ENCODE measurements around the gene SSTR3. TPM values are rescaled to one million over a fixed set of nuclear protein-coding genes. Genes with fewer than 3 reads are reported as not detected.

SSTR3 gene
- total and polyA plus RNA-seq, 2 donors (not counting 1 experiment from before 2014, with no cell fraction given): 0.64 to 0.98 TPM

DNA sequence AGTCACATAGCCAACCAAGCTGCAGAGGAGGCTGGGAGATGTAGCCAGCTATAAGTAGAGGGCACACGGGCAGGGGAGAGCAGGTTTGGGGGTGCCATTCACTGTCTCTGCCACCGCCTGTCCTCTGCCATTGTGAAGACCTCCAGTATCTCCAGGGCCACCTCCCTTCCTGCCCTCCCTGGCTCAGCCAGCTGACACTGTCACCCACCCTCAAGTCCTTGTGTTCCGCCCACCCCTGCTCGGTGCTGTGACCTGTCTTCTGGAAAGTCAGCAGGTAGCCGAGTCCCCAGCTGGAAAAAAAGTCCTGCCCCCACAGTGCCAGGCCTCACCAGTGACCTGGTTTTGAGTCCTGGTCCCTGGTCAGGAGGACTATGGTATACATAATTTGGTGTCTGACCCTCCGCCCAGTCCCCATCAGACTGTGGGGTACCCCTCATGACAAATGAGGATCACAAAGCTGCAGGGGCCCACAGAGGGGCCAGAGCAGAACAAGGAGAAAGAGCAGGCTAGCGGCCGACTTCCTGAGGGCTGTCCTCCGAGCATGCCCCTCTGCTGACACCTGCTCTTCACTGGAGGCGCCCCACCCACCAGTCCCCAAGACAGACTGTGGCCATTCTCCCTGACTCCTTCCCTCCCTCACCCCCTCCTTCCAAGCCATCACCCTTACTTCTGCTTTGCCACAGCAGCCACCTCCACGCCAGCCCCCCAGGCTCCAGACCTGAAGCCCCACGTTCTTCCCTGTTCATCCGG, 55.4 kb downstream of the SSTR3 start:
- no peak overlapping the region for H3K27ac ChIP-seq (ENCODE audit: low read length in 2 of 2)
- H3K4me1 ChIP-seq (ENCODE audit: control insufficient read depth in 2 of 2, insufficient read depth in 2 of 2, low read length in 2 of 2): peaks cover 0 to 4% of the 10 kb centered on the region in 2 donors
- no peaks in the 10 kb centered on the region for H3K27me3 ChIP-seq (replicated peaks in 1 of 4; ENCODE audit: control extremely low read depth in 1 of 4, control insufficient read depth in 3 of 4, insufficient read depth in 4 of 4, low read length in 3 of 4)
- Mint-ChIP-seq H3K4me1 (peaks cover 2% of the 10 kb centered on the region), H3K4me3 (no peak overlapping the region), H3K9me3 (ENCODE audit: insufficient read depth) (no peaks in the 10 kb centered on the region), H3K27me3 (peaks cover 8% of the 10 kb centered on the region), H3K27ac (no peak overlapping the region)
- no peak overlapping the region for H3K4me3 ChIP-seq (ENCODE audit: control extremely low read depth in 1 of 5, extremely low read depth in 1 of 5, insufficient read depth in 1 of 5, low read depth in 2 of 5, low read length in 4 of 5)
- CTCF ChIA-PET: interaction anchor here (0.6 to 1.9 kb wide), 4 partner anchors 8 to 104 kb away, joined by 3 to 8 read pairs (median 4); no protein-coding TSS in a partner anchor
- no peak for DNase-seq
- H3K4me2 ChIP-seq (replicated peaks; ENCODE audit: low read depth, low read length, poor library complexity, severe bottlenecking): no peak overlapping the region
- no peaks in the 10 kb centered on the region for H4K20me1 ChIP-seq (ENCODE audit: control insufficient read depth, insufficient read depth, low read length, poor library complexity, severe bottlenecking)
- intact Hi-C loops (cut with micrococcal nuclease): no loop called here
- 72% methylated on average over 11 of the region's 13 CpGs for WGBS (ENCODE audit: insufficient coverage)
- POLR2A ChIA-PET: no interaction called here
- ATAC-seq (ENCODE audit: low read depth): no peak
- no peak for TF ChIP-seq EZH2 (IDR thresholded peaks at IDR 0.05; ENCODE audit: borderline replicate concordance, insufficient read depth, low read depth, low read length, poor library complexity, severe bottlenecking)
- peaks cover 0 to 13% (median 6%) of the 10 kb centered on the region in 3 donors for H3K9me3 ChIP-seq (ENCODE audit: control extremely low read depth in 1 of 3, control insufficient read depth in 2 of 3, insufficient read depth in 1 of 3, low read length in 2 of 3)
- no peak overlapping the region for H3K9ac ChIP-seq (ENCODE audit: low read length)
- no peaks in the 10 kb centered on the region for H3K36me3 ChIP-seq (replicated peaks in 1 of 2; ENCODE audit: control extremely low read depth in 1 of 2, control insufficient read depth in 1 of 2, extremely low read depth in 1 of 2, insufficient read depth in 2 of 2, low read length in 1 of 2)
- no peaks in the 10 kb centered on the region for H3K79me2 ChIP-seq (ENCODE audit: control insufficient read depth, insufficient read depth, low read length)
- H2AFZ ChIP-seq (ENCODE audit: insufficient read depth, low read depth, low read length, poor library complexity, severe bottlenecking): no peak overlapping the region

- H3K27ac Mint-ChIP-seq: no peak overlapping the region
- TF ChIP-seq, protein P1, sequence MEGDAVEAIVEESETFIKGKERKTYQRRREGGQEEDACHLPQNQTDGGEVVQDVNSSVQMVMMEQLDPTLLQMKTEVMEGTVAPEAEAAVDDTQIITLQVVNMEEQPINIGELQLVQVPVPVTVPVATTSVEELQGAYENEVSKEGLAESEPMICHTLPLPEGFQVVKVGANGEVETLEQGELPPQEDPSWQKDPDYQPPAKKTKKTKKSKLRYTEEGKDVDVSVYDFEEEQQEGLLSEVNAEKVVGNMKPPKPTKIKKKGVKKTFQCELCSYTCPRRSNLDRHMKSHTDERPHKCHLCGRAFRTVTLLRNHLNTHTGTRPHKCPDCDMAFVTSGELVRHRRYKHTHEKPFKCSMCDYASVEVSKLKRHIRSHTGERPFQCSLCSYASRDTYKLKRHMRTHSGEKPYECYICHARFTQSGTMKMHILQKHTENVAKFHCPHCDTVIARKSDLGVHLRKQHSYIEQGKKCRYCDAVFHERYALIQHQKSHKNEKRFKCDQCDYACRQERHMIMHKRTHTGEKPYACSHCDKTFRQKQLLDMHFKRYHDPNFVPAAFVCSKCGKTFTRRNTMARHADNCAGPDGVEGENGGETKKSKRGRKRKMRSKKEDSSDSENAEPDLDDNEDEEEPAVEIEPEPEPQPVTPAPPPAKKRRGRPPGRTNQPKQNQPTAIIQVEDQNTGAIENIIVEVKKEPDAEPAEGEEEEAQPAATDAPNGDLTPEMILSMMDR (IDR thresholded peaks at IDR 0.05): no peak
- TF ChIP-seq EZH2 (IDR thresholded peaks at IDR 0.05; ENCODE audit: borderline replicate concordance, insufficient read depth, low read depth, low read length, poor library complexity, severe bottlenecking): no peak
Measured at GRCh38 chr22:37155971-37156370, 56.3 kb downstream of the SSTR3 start.

More at GRCh38 chr22:37155971-37156370, 56.3 kb downstream of the SSTR3 start:
- 100% methylated on average over 4 of the region's 8 CpGs for WGBS (ENCODE audit: insufficient coverage)
- Histone ChIP-seq H3K79me2 (ENCODE audit: control insufficient read depth, insufficient read depth, low read length) (no peaks in the 10 kb centered on the region), H3K4me2 (replicated peaks; ENCODE audit: low read depth, low read length, poor library complexity, severe bottlenecking) (no peak overlapping the region), H2AFZ (ENCODE audit: insufficient read depth, low read depth, low read length, poor library complexity, severe bottlenecking) (no peak overlapping the region), H3K27ac (ENCODE audit: low read length in 2 of 2) (no peak overlapping the region), H4K20me1 (ENCODE audit: control insufficient read depth, insufficient read depth, low read length, poor library complexity, severe bottlenecking) (no peaks in the 10 kb centered on the region), H3K9me3 (ENCODE audit: control extremely low read depth in 1 of 3, control insufficient read depth in 2 of 3, insufficient read depth in 1 of 3, low read length in 2 of 3) (peaks cover 0 to 4% (median 0%) of the 10 kb centered on the region in 3 donors), H3K4me1 (ENCODE audit: control insufficient read depth in 2 of 2, insufficient read depth in 2 of 2, low read length in 2 of 2) (no peaks in the 10 kb centered on the region), H3K27me3 (replicated peaks in 1 of 4; ENCODE audit: control extremely low read depth in 1 of 4, control insufficient read depth in 3 of 4, insufficient read depth in 4 of 4, low read length in 3 of 4) (no peaks in the 10 kb centered on the region), H3K36me3 (replicated peaks in 1 of 2; ENCODE audit: control extremely low read depth in 1 of 2, control insufficient read depth in 1 of 2, extremely low read depth in 1 of 2, insufficient read depth in 2 of 2, low read length in 1 of 2) (no peaks in the 10 kb centered on the region), H3K4me3 (ENCODE audit: control extremely low read depth in 1 of 5, extremely low read depth in 1 of 5, insufficient read depth in 1 of 5, low read depth in 2 of 5, low read length in 4 of 5) (no peak overlapping the region), H3K9ac (ENCODE audit: low read length) (no peak overlapping the region)
- intact Hi-C loops (cut with micrococcal nuclease): no loop called here
- POLR2A ChIA-PET: no interaction called here
- DNase-seq: no peak
- Mint-ChIP-seq H3K4me3 (no peak overlapping the region), H3K9me3 (ENCODE audit: insufficient read depth) (no peaks in the 10 kb centered on the region), H3K4me1 (peaks cover 1% of the 10 kb centered on the region), H3K27me3 (peaks cover 8% of the 10 kb centered on the region)
- ATAC-seq (ENCODE audit: low read depth): no peak
- CTCF ChIA-PET: interaction anchor here (0.6 to 1.9 kb wide), 2 partner anchors 9 to 32 kb away, joined by 3 to 8 read pairs; no protein-coding TSS in a partner anchor

Data from B cell (primary cell).